ENCODE measurements around the gene DEDD2.

DEDD2 gene

DNA sequence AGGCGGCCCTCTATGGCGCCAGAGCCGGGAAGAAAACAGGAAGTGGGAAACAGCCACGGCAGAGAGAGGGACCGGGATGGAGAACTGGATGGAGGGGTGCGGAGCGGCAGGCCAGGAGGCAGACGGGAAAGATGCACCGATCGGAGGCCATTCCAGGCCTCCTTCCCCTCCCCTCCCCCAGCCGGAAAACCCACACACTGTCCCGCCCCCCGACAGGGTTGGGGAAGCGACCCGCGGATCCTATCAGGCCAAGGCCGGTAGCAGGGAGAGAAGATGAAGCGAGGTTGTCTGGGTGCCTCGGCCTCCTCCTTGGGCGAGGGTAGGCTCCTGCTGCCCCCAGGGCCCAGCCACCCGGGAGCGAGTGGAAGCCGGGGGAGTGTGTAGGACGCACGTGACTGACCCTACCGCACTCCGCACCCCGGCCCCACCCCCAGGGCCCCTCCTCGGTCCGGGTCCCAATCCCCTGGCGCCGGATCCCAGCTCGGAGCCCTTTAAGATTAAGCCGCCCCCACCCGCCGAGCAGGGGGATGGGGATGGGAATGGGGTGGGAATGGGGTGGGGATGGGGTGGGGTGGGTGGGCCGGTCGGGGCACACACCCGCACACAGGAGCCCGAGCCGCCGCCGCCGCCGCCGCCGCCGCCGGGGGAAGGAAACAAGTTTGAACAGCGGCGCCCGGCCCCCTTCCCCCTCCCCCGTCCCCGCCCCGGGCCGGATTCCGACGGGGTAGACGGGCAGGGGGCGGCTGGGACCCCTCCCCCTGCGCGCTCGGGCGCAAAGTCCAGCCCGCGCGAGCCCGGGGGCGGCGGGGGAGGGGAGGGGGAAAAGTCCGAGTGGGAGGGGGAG is 36.0 kb upstream of the DEDD2 start:
- H3K4me3 ChIP-seq (ENCODE audit: low read depth in 1 of 2, low read length in 2 of 2): peak overlapping the region; percentile 86
- H3K4me1 ChIP-seq (ENCODE audit: control insufficient read depth in 1 of 2, insufficient read depth in 2 of 2, low read length in 2 of 2): peaks cover 32 to 43% of the 10 kb centered on the region in 2 donors
- H3K36me3 ChIP-seq (ENCODE audit: control insufficient read depth in 1 of 2, insufficient read depth in 2 of 2, low read length in 2 of 2): peaks cover 6 to 16% of the 10 kb centered on the region in 2 donors
- peak overlapping the region; percentile 97 for H3K27ac ChIP-seq (ENCODE audit: low read depth, low read length)
- H3K9ac ChIP-seq (ENCODE audit: low read depth in 1 of 2, low read length in 2 of 2): peak overlapping the region; percentile 84 to 90
- H3K27me3 ChIP-seq (ENCODE audit: control insufficient read depth in 1 of 2, insufficient read depth in 2 of 2, low read length in 2 of 2): no peaks in the 10 kb centered on the region
- H3K9me3 ChIP-seq (ENCODE audit: control insufficient read depth in 1 of 2, low read length in 2 of 2): no peaks in the 10 kb centered on the region

DNA sequence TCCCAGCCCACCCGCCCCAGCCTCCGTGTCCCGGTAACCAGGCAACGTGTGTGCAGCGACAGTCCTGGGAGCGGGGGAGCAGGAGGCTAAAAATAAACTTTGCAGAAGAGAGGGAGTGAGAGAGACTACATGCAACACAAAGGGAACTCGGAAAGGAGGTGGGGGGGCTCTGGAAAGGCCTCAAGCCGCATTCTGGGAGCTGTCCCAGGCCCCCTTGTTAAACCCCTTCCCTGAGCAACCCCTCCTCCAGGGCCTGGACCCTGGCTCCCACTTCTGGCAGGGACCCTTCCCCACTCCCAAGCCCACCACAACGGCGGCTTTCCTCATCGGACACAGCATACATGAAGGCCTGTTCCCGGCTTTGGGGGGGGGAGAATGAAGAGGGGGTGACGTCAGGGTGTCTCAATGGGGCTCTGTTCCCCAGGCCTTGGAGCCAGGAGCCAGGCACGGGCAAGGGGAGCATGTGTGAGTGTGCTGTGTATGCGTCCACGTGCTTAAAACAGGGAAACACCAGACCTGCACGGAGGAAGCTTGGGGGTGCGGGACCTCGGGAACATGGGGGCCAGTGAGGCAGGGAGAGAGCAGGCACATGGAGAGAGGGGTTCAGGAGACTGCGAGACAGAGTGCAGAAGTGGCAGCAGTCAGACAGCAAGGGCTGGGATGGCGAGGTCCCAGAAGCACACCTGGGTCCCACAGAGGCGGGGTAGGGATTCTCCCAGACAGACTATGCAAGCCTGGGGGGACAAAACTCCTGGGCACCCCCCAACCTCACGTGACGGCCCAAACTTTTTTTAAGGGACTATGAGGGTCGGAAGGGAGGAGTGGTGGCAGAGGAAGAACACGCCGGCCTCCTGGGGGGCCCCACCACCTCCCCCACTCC is 35.1 kb upstream of the DEDD2 start:
- Histone ChIP-seq H3K9ac (ENCODE audit: low read depth in 1 of 2, low read length in 2 of 2) (peak overlapping the region; percentile 82 to 84), H3K4me3 (ENCODE audit: low read depth in 1 of 2, low read length in 2 of 2) (peak overlapping the region; percentile 83 to 86), H3K27me3 (ENCODE audit: control insufficient read depth in 1 of 2, insufficient read depth in 2 of 2, low read length in 2 of 2) (no peaks in the 10 kb centered on the region), H3K27ac (ENCODE audit: low read depth, low read length) (peak overlapping the region; percentile 89), H3K4me1 (ENCODE audit: control insufficient read depth in 1 of 2, insufficient read depth in 2 of 2, low read length in 2 of 2) (peaks cover 32 to 40% of the 10 kb centered on the region in 2 donors), H3K36me3 (ENCODE audit: control insufficient read depth in 1 of 2, insufficient read depth in 2 of 2, low read length in 2 of 2) (peaks cover 6 to 19% of the 10 kb centered on the region in 2 donors), H3K9me3 (ENCODE audit: control insufficient read depth in 1 of 2, low read length in 2 of 2) (no peaks in the 10 kb centered on the region)

DNA sequence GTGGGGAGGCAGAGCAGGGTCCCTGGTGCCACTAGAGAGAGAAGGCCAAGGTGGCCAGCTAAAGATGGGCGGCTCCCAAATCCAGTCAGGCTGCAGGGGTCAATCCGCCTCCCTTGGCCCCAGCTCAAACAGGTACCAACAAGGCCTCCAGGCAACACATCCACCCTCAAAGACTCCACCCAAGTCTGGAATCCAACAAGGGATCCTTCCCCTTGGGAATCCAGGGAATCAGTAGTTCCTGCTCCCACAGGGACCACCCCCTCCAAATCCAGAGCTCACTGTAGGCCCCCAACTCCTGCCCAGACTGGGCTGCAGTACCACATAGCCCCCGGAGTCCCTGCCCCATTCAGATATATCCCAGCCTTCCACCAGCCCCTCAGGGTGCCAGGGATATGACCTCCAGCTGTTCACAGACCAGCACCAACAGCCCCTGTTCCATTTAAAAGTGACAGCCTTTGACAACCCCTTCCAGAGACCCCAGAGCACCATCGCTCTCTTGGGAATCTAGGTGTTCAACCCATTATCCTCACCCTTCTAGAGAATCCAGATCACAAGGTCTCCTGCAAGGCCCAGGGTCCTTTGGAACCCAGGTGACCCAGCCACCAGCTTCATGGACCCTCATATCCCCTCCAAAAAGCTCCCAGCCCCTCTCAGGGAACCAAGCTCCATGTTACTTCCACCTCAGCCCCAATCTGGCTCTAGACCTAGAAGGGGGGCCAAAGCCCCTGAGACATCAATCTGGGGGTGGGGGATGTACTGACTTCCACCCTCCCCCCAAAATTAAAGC is 34.3 kb upstream of the DEDD2 start:
- peaks cover 32 to 40% of the 10 kb centered on the region in 2 donors for H3K4me1 ChIP-seq (ENCODE audit: control insufficient read depth in 1 of 2, insufficient read depth in 2 of 2, low read length in 2 of 2)

DNA sequence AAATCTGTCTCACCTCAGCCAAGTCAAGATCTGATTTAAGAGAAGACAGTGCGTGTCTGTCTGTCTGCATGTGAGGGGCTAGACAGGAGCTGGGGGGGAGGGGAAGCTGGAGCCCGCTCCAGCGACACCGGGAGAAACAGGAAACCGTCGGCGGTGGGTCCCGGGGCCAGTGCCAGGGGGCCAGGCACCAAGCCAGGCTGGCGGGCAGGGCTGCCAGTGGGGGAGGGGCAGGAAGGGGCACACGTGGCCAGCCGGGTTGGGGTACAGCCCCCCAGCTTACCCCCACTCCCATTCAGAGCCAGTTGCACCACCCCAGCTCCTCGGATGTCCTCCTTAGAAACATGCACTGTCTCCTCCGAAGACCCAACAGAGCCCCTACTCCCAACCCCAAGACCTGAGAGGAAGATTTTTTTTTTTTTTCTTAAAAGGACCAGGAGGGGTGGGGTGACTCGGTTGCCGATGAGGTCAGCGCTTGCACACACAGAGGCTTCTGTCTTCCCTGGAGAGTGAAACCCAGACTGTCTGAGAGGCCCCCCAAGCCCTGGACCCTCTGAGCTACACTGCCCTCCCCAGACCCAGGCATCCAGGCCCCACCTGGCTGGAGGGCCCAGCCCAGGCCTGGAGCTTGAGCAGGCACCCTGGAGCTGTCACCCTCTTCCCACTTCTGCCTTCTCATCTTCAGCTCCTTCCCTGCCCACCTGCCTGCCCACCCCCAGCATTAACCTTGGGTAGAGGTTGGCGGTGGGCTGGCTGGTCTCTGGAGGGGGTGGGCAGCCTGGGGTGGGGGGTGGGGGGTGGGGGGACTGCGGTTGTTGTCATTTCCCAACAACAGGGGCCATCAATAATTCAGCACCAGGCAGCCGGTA is 33.4 kb upstream of the DEDD2 start:
- Histone ChIP-seq H3K4me3 (ENCODE audit: low read depth in 1 of 2, low read length in 2 of 2) (no peak overlapping the region), H3K27ac (ENCODE audit: low read depth, low read length) (no peak overlapping the region), H3K4me1 (ENCODE audit: control insufficient read depth in 1 of 2, insufficient read depth in 2 of 2, low read length in 2 of 2) (peaks cover 24 to 34% of the 10 kb centered on the region in 2 donors), H3K36me3 (ENCODE audit: control insufficient read depth in 1 of 2, insufficient read depth in 2 of 2, low read length in 2 of 2) (peaks cover 6 to 19% of the 10 kb centered on the region in 2 donors), H3K9ac (ENCODE audit: low read depth in 1 of 2, low read length in 2 of 2) (peak overlapping the region in 1 of 2 donors; percentile 26), H3K9me3 (ENCODE audit: control insufficient read depth in 1 of 2, low read length in 2 of 2) (no peaks in the 10 kb centered on the region), H3K27me3 (ENCODE audit: control insufficient read depth in 1 of 2, insufficient read depth in 2 of 2, low read length in 2 of 2) (no peaks in the 10 kb centered on the region)

More for the DNA sequence above, 34.3 kb upstream of the DEDD2 start:
- peaks cover 6 to 19% of the 10 kb centered on the region in 2 donors for H3K36me3 ChIP-seq (ENCODE audit: control insufficient read depth in 1 of 2, insufficient read depth in 2 of 2, low read length in 2 of 2)
- no peaks in the 10 kb centered on the region for H3K9me3 ChIP-seq (ENCODE audit: control insufficient read depth in 1 of 2, low read length in 2 of 2)
- peak overlapping the region in 1 of 2 donors; percentile 26 for H3K9ac ChIP-seq (ENCODE audit: low read depth in 1 of 2, low read length in 2 of 2)
- H3K27me3 ChIP-seq (ENCODE audit: control insufficient read depth in 1 of 2, insufficient read depth in 2 of 2, low read length in 2 of 2): no peaks in the 10 kb centered on the region
- H3K4me3 ChIP-seq (ENCODE audit: low read depth in 1 of 2, low read length in 2 of 2): peak overlapping the region; percentile 30 to 36
- H3K27ac ChIP-seq (ENCODE audit: low read depth, low read length): no peak overlapping the region

DNA sequence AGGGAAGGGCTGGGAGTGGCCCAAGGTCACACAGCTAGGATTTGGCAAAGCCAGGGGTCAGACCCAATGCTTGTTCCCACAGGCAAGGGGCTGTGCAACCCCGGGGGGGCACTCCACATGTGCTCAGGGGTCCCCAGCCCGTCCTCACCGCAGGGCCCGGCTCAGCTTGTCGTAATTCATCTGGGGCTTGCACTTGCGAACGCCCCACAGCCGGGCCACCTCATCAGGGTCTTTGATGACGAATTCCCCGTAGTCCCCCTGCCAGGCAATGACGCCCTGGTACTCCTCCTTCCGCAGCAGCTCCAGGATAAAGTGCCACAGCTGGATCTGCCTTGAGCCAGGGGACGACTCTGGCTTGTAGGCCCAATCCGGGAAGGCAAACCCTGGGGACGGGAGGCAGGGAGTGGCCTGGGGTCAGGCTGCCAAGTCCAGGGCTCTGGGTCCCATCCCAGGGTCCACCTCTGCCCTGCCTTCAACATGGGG is 32.7 kb upstream of the DEDD2 start:
- no peak overlapping the region for H3K4me3 ChIP-seq (ENCODE audit: low read depth in 1 of 2, low read length in 2 of 2)
- H3K27ac ChIP-seq (ENCODE audit: low read depth, low read length): no peak overlapping the region
- peaks cover 21 to 29% of the 10 kb centered on the region in 2 donors for H3K4me1 ChIP-seq (ENCODE audit: control insufficient read depth in 1 of 2, insufficient read depth in 2 of 2, low read length in 2 of 2)

DNA sequence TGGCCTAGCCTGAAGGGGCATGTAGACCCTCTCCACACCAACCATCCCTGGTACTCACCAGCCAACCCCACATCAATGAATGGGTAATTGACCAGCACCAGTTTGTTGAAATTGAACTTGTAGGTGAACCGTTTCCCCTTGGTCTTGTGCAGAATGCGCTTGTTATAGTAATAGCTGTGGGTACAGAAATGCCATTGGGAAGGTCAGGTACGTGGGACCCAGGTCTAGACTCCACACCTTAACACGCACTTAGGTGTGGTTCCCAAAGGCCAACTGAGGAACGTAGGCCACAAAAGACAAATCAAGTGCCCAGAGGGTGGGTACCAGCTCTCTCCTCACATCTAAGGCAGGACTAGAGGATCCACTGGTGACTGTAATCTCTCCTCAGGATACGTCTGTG is 32.3 kb upstream of the DEDD2 start:
- H3K4me3 ChIP-seq (ENCODE audit: low read depth in 1 of 2, low read length in 2 of 2): no peak overlapping the region
- H3K36me3 ChIP-seq (ENCODE audit: control insufficient read depth in 1 of 2, insufficient read depth in 2 of 2, low read length in 2 of 2): peaks cover 6 to 19% of the 10 kb centered on the region in 2 donors
- H3K27me3 ChIP-seq (ENCODE audit: control insufficient read depth in 1 of 2, insufficient read depth in 2 of 2, low read length in 2 of 2): no peaks in the 10 kb centered on the region
- no peak overlapping the region for H3K27ac ChIP-seq (ENCODE audit: low read depth, low read length)
- peaks cover 21 to 34% of the 10 kb centered on the region in 2 donors for H3K4me1 ChIP-seq (ENCODE audit: control insufficient read depth in 1 of 2, insufficient read depth in 2 of 2, low read length in 2 of 2)
- H3K9ac ChIP-seq (ENCODE audit: low read depth in 1 of 2, low read length in 2 of 2): no peak overlapping the region
- H3K9me3 ChIP-seq (ENCODE audit: control insufficient read depth in 1 of 2, low read length in 2 of 2): no peaks in the 10 kb centered on the region

More for the DNA sequence above, 32.7 kb upstream of the DEDD2 start:
- Histone ChIP-seq H3K27me3 (ENCODE audit: control insufficient read depth in 1 of 2, insufficient read depth in 2 of 2, low read length in 2 of 2) (no peaks in the 10 kb centered on the region), H3K9ac (ENCODE audit: low read depth in 1 of 2, low read length in 2 of 2) (no peak overlapping the region), H3K36me3 (ENCODE audit: control insufficient read depth in 1 of 2, insufficient read depth in 2 of 2, low read length in 2 of 2) (peaks cover 6 to 19% of the 10 kb centered on the region in 2 donors), H3K9me3 (ENCODE audit: control insufficient read depth in 1 of 2, low read length in 2 of 2) (no peaks in the 10 kb centered on the region)

DNA sequence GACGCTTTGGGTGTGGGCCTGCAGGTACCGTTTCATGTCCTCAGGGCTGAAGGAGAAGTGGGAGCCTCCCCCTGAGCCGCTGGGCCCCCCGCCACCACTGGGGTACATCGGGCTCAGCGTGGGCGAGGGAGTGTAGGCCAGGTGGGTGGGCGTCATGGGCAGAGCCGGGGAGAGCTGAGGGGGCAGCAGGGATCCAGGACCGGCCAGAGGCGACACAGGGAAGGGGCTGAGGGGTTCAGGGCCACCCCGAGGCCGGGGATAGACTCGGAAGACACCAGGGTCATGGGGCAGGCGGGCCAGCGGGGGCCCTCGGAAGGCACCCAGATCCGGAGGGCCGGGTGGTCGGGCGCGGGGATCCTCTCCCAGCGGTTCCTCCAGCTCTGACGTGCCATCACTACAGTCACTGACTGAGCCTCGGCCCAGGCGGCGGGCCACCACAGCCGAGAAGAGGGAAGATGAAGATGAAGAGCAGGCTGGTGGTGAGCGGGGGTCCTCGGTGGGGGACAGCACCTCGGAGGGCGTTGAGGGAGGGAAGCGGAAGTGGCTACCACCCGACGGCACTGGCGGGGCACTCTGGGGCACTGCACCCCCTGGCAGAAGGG is 31.8 kb upstream of the DEDD2 start:
- Histone ChIP-seq H3K36me3 (ENCODE audit: control insufficient read depth in 1 of 2, insufficient read depth in 2 of 2, low read length in 2 of 2) (peaks cover 6 to 19% of the 10 kb centered on the region in 2 donors), H3K27ac (ENCODE audit: low read depth, low read length) (no peak overlapping the region), H3K4me3 (ENCODE audit: low read depth in 1 of 2, low read length in 2 of 2) (no peak overlapping the region), H3K9ac (ENCODE audit: low read depth in 1 of 2, low read length in 2 of 2) (no peak overlapping the region), H3K27me3 (ENCODE audit: control insufficient read depth in 1 of 2, insufficient read depth in 2 of 2, low read length in 2 of 2) (no peaks in the 10 kb centered on the region), H3K9me3 (ENCODE audit: control insufficient read depth in 1 of 2, low read length in 2 of 2) (no peaks in the 10 kb centered on the region), H3K4me1 (ENCODE audit: control insufficient read depth in 1 of 2, insufficient read depth in 2 of 2, low read length in 2 of 2) (peaks cover 21 to 34% of the 10 kb centered on the region in 2 donors)

DNA sequence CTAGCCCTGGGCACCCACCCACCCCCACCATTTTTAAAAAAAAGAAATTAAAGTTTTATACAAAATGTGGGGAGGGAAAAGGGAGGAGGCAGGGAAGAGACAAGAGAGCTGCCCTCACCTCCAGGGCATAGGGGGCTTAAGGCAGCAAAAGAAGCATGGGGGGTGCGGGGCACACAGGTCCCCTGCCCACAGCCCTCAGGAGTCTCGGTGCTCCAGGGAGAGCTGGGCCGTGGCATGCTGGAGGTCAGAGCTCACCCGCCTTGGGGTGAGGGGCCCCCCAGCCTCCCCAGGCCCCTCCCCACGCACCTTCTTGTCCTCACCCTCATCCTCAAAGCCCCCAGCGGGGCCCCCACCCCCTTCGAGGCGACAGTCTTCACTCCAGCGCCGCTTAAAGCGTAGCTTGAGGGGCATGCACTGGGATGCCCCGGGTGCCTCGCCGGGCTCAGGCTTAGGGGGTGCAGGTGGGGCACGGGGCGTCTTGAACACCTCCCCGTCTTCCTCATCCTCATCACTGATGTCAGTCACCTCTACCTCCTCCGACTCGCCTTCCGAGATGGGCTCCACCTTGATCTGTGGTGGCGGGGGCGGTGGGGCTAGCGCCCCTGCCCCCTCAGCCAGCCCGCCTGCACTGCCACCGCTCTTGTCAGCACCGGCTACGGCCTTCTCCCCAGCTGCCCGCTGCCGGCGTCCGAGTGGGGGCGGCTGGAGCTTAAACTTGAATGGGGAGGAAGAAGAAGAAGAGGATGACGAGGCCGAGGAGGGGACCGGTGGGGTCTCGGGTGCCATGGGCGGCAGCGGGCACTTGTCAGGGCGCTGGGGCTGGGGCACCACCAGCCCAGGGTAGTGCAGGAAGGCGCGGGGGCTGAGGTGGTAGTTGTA is 31.0 kb upstream of the DEDD2 start:
- H3K27ac ChIP-seq (ENCODE audit: low read depth, low read length): no peak overlapping the region
- peaks cover 21 to 40% of the 10 kb centered on the region in 2 donors for H3K4me1 ChIP-seq (ENCODE audit: control insufficient read depth in 1 of 2, insufficient read depth in 2 of 2, low read length in 2 of 2)
- H3K9ac ChIP-seq (ENCODE audit: low read depth in 1 of 2, low read length in 2 of 2): no peak overlapping the region
- H3K27me3 ChIP-seq (ENCODE audit: control insufficient read depth in 1 of 2, insufficient read depth in 2 of 2, low read length in 2 of 2): no peaks in the 10 kb centered on the region
- H3K4me3 ChIP-seq (ENCODE audit: low read depth in 1 of 2, low read length in 2 of 2): no peak overlapping the region
- H3K9me3 ChIP-seq (ENCODE audit: control insufficient read depth in 1 of 2, low read length in 2 of 2): no peaks in the 10 kb centered on the region
- peaks cover 6 to 19% of the 10 kb centered on the region in 2 donors for H3K36me3 ChIP-seq (ENCODE audit: control insufficient read depth in 1 of 2, insufficient read depth in 2 of 2, low read length in 2 of 2)
